MCF 10A (cell line): ENCODE results near the gene BRD7. TPM values are rescaled to one million over a fixed set of nuclear protein-coding genes. Genes with fewer than 3 reads are reported as not detected.
A peak's percentile ranks its signal among the peaks of the same experiment; 100 is the strongest.

ENCODE experiments used
- BruUV-seq: library from RNA; stranded (reverse); fragments of 400-500 nt; replicated peaks from 2 replicates; lab custom pipeline; 2021; lab: Mats Ljungman, UMichigan
- CTCF ChIA-PET: fragments of 300-600 bp; sonication (Branson Sonifier 250); formaldehyde crosslinking; extraction: SDS; loops from one replicate; lab custom pipeline; 2021; ENCODE audit warnings: antibody characterized with exemption, inconsistent platforms; lab: Yijun Ruan, JAX
- POLR2A ChIA-PET: fragments of 300-600, 350-650 bp; sonication (Branson Sonifier 250); formaldehyde crosslinking; extraction: SDS; loops from one replicate; lab custom pipeline; 2020; ENCODE audit warnings: antibody characterized with exemption, inconsistent platforms; lab: Yijun Ruan, JAX
- DNase-seq: peaks from one replicate; pipeline ENCODE4 v3.0.0-alpha.2; 2018; ENCODE audit not compliant: unreplicated experiment
- H3K27ac Mint-ChIP-seq: one replicate; pipeline ENCODE4 v1.8.0; 2022; ENCODE audit warnings: mild to moderate bottlenecking, low read depth, mixed read lengths; ENCODE audit not compliant: unreplicated experiment
- H3K27me3 Mint-ChIP-seq: one replicate; pipeline ENCODE4 v1.8.0; 2022; ENCODE audit warnings: mixed read lengths; ENCODE audit not compliant: insufficient read depth, unreplicated experiment
- H3K36me3 Mint-ChIP-seq: one replicate; pipeline ENCODE4 v1.8.0; 2022; ENCODE audit warnings: mild to moderate bottlenecking, moderate library complexity, mixed read lengths; ENCODE audit not compliant: insufficient read depth, unreplicated experiment
- H3K4me1 Mint-ChIP-seq: one replicate; pipeline ENCODE4 v1.8.0; 2022; ENCODE audit warnings: mixed read lengths; ENCODE audit not compliant: insufficient read depth, unreplicated experiment
- H3K4me3 Mint-ChIP-seq: one replicate; pipeline ENCODE4 v1.8.0; 2022; ENCODE audit warnings: mild to moderate bottlenecking, moderate library complexity, mixed read lengths; ENCODE audit not compliant: unreplicated experiment
- H3K9me3 Mint-ChIP-seq: one replicate; pipeline ENCODE4 v1.8.0; 2022; ENCODE audit warnings: mixed read lengths; ENCODE audit not compliant: unreplicated experiment
- CTCF ChIP-seq: fragments of 200-600 bp; IDR thresholded peaks from one replicate; pipeline ENCODE4 v1.8.0; 2022; ENCODE audit warnings: antibody characterized with exemption, mild to moderate bottlenecking; ENCODE audit not compliant: unreplicated experiment
- intact Hi-C: fragments of 100-400 bp; cut with micrococcal nuclease; formaldehyde crosslinking; loops from 2 replicates; pipeline ENCODE4 v1.14.1; 2022
- total RNA-seq: library from RNA; stranded (reverse); gene quantifications from 2 replicates; pipeline ENCODE4 v1.2.3, GENCODE V29; 2022

BRD7 gene
- total RNA-seq, 1 experiment from 2014 or later: 75.9 TPM

GRCh38 chr16:50316848-50317630, 51.7 kb downstream of the BRD7 start:
- Mint-ChIP-seq H3K27me3 (no peaks in the 10 kb centered on the region), H3K27ac (no peak overlapping the region), H3K4me1 (no peaks in the 10 kb centered on the region), H3K9me3 (no peaks in the 10 kb centered on the region), H3K36me3 (peaks cover 61% of the 10 kb centered on the region), H3K4me3 (no peak overlapping the region)
- DNase-seq: no peak
- BruUV-seq: no TSS peak
- ChIA-PET POLR2A (interaction anchor here (1.5 kb wide), 1 partner anchor 74 kb away, joined by 3 read pairs; no protein-coding TSS in a partner anchor), CTCF (interaction anchor here (0.6 to 1.3 kb wide), 2 partner anchors 348 to 460 kb away, joined by 4 to 7 read pairs; no protein-coding TSS in a partner anchor)
- TF ChIP-seq CTCF: no peak
- intact Hi-C loops: no loop called here

- Mint-ChIP-seq H3K4me3 (no peak overlapping the region), H3K4me1 (no peaks in the 10 kb centered on the region), H3K27me3 (no peaks in the 10 kb centered on the region), H3K9me3 (no peaks in the 10 kb centered on the region), H3K27ac (no peak overlapping the region), H3K36me3 (peaks cover 54% of the 10 kb centered on the region)
- no peak for TF ChIP-seq CTCF
- POLR2A ChIA-PET: interaction anchor here (1.5 kb wide), 1 partner anchor 73 kb away, joined by 3 read pairs; no protein-coding TSS in a partner anchor
- CTCF ChIA-PET: interaction anchor here (0.6 to 1.6 kb wide), 3 partner anchors 39 to 461 kb away, joined by 4 to 7 read pairs (median 4); no protein-coding TSS in a partner anchor
- no peak for DNase-seq
- BruUV-seq: no TSS peak
- intact Hi-C loops: no loop called here
These were observed 52.5 kb downstream of the BRD7 start for GRCh38 chr16:50316102-50316847.

GRCh38 chr16:50315346-50315997, 53.3 kb downstream of the BRD7 start:
- Mint-ChIP-seq H3K27me3 (no peaks in the 10 kb centered on the region), H3K27ac (peak overlapping the region; percentile 31), H3K4me3 (no peak overlapping the region), H3K4me1 (no peaks in the 10 kb centered on the region), H3K36me3 (peaks cover 46% of the 10 kb centered on the region), H3K9me3 (no peaks in the 10 kb centered on the region)
- TF ChIP-seq CTCF: no peak
- ChIA-PET CTCF (interaction anchor here (0.6 to 2.0 kb wide), 5 partner anchors 11 to 350 kb away, joined by 3 to 10 read pairs (median 4); no protein-coding TSS in a partner anchor), POLR2A (interaction anchor here (1.5 kb wide), 1 partner anchor 73 kb away, joined by 3 read pairs; no protein-coding TSS in a partner anchor)
- no peak for DNase-seq
- intact Hi-C loops: no loop called here
- BruUV-seq: no TSS peak
